HG03039 (cell line): Measurements from ENCODE around the gene SCYGR6.
"Not testable (repeated sequence)": the region's sequence is repeated elsewhere in the genome, so short reads cannot be mapped to it uniquely, and the experiment has no call there.

Source experiments
- ATAC-seq: cut with Tn5 transposase; IDR thresholded peaks from one replicate; pipeline ENCODE4 v1.9.1; 2021; ENCODE audit warnings: mild to moderate bottlenecking, moderate library complexity; ENCODE audit not compliant: unreplicated experiment

SCYGR6 gene

DNA sequence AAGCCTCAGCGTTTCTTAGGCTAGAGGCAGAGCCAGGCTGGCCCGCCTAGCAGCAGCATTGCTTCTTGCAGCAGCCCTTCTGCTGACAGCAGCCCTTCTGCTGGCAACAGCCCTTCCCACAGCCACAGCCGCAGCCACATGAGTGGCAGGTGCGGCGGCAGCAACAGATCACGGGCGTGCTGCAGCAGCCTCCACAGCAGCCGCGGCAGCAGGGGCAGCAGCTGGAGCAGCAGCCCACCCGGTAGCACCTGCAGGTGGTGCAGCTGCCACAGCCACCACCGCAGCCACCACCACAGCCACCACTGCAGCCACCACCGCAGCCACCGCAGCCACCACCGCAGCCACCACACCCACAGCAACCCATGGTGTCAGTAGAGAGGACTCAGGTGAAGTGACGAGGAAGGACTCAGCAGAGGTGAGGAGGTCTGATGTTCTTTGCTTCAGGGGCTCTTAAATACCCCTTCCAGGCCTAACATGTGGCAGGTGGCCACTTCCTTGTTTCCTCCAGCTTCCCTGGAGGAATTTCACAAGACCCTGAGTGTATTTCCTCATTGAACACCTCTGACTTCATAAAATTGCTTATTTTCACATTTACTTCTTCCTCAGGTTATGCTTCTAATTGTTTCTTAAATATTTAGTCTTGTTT is at the start of gene SCYGR6:
Gene SCYGR6, minus strand, starts transcription at position 364 of the 646 bp plus-strand sequence. Its CDS starts 0 bp downstream, at position 364.
- no peak for ATAC-seq

DNA sequence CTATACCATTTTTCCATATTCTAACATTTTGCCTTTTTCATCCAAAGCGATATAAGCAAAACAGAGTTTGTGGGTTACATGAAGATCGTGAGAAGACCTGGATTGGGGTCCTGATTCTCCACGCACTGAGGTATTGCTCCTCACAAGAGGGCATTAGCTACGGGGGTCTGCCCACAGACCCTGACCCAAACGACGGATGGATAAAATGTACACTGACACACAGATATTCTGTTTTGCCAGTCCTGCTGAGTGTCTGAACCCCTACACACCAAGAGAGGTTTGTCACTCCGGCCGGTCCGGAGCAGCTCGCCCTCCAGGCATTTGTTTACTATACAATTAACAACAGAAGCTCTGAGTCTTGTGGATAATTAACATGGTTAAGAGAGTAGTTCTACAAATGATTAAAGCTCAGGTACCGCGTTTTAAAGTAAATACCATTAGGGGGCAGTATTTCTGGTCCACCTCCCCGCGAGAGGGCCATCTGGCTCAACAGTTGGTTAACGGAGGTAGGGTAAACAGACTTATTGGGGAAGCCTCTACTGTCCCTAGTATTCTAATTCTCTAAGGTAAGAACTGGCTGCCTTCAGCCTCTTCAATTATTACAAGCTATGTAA is 49.6 kb upstream of the SCYGR6 start:
- no peak for ATAC-seq

DNA sequence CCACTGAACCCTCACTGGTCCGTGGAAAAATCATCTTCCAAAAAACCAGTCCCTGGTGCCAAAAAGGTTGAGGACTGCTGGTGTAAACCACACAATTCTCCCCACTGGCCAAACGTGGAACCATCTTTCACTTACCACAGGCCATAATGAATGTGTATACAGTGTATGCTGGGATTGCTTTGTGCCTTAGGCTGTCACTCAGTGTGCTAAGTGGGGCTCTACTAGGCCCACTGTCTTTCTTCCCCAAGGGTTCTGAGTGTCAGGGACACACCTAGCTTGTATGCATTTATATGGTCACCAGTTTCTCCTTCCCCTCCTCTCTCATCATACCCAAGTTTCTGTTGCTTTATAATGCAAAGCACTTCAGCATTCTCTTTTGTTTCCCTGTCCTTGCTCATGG is 48.4 kb upstream of the SCYGR6 start:
- no peak for ATAC-seq

GRCh38 chr2:227772197-227772661 is 47.7 kb upstream of the SCYGR6 start:
- ATAC-seq, result no peak

GRCh38 chr2:227767830-227768229 is 43.3 kb upstream of the SCYGR6 start:
- ATAC-seq, result no peak

DNA sequence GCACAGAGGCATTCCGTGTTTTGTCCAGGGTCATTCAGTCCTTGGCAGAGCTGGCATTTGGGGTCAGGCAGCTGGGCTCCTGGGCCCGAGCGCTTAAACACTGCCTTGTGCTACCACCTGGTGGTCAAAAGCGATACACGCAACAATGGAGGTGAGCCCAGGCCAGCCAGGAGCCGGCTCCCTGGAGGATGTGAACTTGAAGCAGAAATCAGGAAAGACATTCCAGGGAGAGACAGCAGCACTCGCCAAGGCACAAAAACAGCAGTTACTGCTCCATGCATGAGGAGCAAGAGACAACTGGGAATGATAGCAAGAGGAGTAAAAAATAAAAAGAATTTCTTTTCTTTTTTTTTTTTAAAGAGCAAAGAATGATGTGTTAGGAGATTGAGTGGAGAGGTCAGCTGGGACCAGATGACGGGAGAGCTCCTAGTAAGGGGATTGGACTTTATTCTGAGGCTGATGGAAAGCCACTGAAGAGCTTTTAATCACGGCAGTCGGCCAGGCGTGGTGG is 41.9 kb upstream of the SCYGR6 start:
- ATAC-seq, result peak; percentile 93

- no peak for ATAC-seq
Measured at GRCh38 chr2:227765788-227766372, 41.3 kb upstream of the SCYGR6 start.

GRCh38 chr2:227761740-227762476 is 37.4 kb upstream of the SCYGR6 start:
- no peak for ATAC-seq

GRCh38 chr2:227759411-227760118 is 35.0 kb upstream of the SCYGR6 start:
- ATAC-seq, result no peak

DNA sequence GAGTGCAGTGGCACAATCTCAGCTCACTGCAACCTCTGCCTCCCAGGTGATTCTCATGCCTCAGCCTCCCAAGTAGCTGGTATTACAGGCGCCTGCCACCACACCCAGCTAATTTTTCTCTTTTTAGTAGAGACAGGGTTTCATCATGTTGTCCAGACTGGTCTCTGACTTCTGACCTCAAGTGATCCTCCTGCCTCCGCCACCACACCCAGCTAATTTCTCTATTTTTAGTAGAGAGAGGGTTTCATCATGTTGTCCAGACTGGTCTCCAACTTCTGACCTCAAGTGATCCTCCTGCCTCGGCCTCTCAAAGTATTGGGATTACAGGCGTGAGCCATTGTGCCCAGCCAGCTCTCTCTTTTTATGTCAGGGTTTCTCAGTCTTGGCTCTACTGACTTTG is 31.7 kb upstream of the SCYGR6 start:
- not testable (repeated sequence) for ATAC-seq

DNA sequence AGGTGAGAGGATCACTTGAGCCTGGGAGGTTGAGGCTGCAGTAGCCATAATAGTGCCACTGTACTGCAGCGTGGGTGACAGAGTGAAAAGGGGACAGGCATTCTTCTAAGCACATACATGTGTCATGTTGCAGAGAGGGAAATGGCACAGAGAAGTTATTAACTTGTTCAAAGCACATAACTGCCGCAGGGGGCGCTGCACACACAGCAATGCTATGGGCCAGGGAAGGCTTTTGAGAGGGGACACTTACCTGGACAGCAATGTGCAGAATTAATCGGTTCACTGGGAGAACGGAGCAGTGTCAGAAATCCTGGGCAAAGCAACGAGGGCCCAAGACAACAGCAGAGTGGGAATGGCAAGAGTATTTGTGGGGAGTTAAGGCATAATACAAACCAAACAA is 23.5 kb upstream of the SCYGR6 start:
- ATAC-seq, result no peak

DNA sequence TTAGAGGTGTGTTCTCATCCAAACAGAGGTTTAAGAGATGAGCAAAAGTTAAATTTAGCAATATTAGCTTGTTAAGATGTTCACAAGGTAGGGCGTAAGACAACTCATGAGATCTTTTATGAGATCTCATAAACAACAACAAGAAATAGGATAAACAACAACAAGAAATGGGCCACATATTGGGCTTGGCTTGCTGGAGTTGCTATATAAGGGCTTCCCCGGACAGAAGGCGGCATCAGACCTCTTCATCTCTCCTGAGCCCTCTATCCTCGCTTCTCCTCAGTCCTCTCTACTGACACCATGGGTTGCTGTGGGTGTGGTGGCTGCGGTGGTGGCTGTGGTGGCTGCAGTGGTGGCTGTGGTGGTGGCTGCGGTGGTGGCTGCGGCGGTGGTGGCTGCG is 21.0 kb upstream of the SCYGR6 start, which contains the start of gene SCYGR8:
Gene SCYGR8, plus strand, starts transcription at position 301 of the 400 bp plus-strand sequence. Its CDS starts 0 bp downstream, at position 301.
- no peak for ATAC-seq

- ATAC-seq, result not testable (repeated sequence)
Measured at GRCh38 chr2:227740705-227741104, 16.1 kb upstream of the SCYGR6 start.

DNA sequence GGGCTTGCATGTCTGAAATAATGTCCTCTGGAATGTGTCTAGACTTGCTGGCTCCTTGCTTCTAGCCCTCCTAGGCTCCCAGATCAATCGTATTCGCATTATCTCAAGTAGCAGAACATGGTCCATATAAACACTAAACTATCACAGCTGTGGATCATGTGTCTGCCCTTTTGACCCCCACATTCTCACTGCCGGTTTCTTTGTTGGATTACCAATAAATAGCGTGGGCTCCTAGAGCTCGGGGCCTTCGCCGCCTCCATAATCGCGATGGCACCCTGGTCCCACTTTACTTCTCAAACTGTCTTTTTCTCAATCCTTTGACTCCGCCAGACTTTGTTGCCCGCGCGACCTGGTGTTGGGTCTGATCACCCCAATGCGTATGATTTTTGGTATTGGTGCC is 14.8 kb upstream of the SCYGR6 start:
- ATAC-seq, result no peak

DNA sequence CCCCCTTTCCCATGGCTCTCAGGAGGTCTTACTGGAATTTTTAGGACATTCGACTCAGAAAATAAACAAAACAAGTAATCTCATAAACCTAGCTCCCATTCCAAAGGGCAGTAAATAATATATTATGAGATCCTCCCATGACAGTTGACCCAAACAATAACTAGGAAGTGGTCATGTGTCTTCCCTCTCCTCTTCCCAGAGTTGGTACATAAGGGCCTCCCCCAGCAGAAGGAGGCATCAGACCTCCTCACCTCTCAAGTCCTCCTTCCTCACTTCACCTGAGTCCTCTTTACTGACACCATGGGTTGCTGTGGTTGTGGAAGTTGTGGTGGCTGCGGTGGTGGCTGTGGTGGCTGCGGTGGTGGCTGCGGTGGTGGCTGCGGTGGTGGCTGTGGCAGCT is 3.5 kb upstream of the SCYGR6 start, which contains the start of gene SCYGR7:
Gene SCYGR7, plus strand, starts transcription at position 301 of the 400 bp plus-strand sequence. Its CDS starts 0 bp downstream, at position 301.
- ATAC-seq, result no peak

DNA sequence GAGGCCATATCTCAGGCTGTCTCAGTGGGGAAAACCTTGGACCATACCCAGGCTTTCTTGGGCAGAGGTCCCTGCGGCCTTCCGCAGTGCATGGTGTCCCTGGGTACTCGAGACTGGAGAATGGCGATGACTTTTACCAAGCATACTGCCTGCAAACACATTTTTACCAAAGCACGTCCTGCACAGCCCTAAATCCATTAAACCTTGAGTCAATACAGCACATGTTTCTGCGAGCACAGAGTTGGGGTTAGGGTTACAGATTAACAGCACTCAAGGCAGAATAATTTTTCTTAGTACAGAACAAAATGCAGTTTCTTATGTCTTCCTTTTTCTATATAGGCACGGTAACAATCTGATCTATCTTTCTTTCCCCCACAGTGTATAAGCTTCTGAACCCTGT is 1.7 kb downstream of the SCYGR6 start:
- not testable (repeated sequence) for ATAC-seq

DNA sequence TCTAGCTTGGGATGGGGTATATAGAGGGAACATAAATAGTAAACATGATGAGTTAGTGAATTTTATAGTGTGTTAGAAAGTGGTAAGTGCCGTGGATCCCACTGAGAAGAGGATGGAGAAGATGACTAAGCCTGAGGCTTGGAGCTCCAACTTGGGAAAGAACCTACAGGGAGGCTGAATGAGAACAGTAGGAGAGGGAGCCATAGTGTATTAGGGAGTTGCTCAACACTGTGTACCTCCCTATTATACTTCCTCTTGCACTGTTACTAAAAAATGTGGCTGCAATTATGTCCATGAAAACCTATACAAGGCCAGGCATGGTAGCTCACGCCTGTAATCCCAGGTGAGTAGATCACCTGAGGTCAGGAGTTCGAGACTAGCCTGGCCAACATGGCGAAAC is 3.9 kb downstream of the SCYGR6 start:
- no peak for ATAC-seq

DNA sequence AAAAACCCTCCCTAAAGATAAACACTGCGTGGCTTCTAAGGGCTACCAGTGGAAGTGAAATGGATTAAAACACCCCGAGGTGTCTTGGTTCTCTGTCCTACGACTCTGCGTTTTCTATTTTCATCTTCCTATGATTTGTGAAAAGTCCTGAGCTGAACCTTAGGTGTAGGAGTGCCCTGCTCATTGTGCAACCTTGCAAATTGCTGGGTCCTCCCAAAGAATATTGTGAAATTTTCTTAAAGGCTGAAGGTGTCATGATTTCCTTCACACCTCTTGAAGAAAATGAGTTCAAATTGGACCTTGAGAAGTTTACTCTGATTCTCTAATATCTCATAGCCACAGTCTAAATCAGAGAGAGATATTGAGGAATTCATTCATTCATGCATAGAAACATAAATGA is 4.9 kb downstream of the SCYGR6 start:
- ATAC-seq, result no peak

GRCh38 chr2:227717687-227718567 is 6.6 kb downstream of the SCYGR6 start, which contains the start of gene SLC19A3:
Gene SLC19A3, minus strand, starts transcription at chr2:227718028. Its CDS starts 15,710 bp downstream, at chr2:227702318.
- ATAC-seq, result no peak
